GM12878 (cell line): ENCODE measurements around the gene ADD2. TPM values are rescaled to one million over a fixed set of nuclear protein-coding genes. Genes with fewer than 3 reads are reported as not detected.

Experiments used
- ATAC-seq: fragments of 200-7000 bp; cut with Tn5 transposase; 3 replicates; pipeline ENCODE4 v1.9.1; 2020; ENCODE audit warnings: mild to moderate bottlenecking, moderate library complexity
- BruUV-seq: library from RNA; stranded (reverse); fragments of 400-500 nt; replicated peaks from 2 replicates; lab custom pipeline; 2021; lab: Mats Ljungman, UMichigan
- CTCF ChIA-PET: fragments of 300-600 bp; sonication (Branson Sonifier 250); formaldehyde crosslinking; extraction: SDS; loops from one replicate; lab custom pipeline; 2021; ENCODE audit warnings: inconsistent platforms; lab: Yijun Ruan, JAX
- POLR2A ChIA-PET: fragments of 350-600 bp; formaldehyde crosslinking; extraction: SDS; loops from one replicate; lab custom pipeline; 2021; ENCODE audit warnings: inconsistent platforms; lab: Charles Lee
- RAD21 ChIA-PET: fragments of 300-600 bp; sonication (Branson Sonifier 250); formaldehyde crosslinking; loops from one replicate; lab custom pipeline; 2023; ENCODE audit warnings: antibody characterized with exemption; ENCODE audit not compliant: unreplicated experiment; lab: Charles Lee
- SMC1A ChIA-PET: fragments of 300-600 bp; sonication (Branson Sonifier 250); formaldehyde crosslinking; loops from one replicate; lab custom pipeline; 2023; ENCODE audit not compliant: unreplicated experiment, uncharacterized antibody; lab: Charles Lee
- DNase-seq: peaks from one replicate; pipeline ENCODE4 v3.0.0-alpha.2; 2011; ENCODE audit warnings: low read depth, low spot score
- FAIRE-seq: peaks from 3 replicates; lab custom pipeline; 2011; peaks lifted over from hg19 to GRCh38; lab: Jason Lieb, UNC
- H2AFZ ChIP-seq: 2 replicates; pipeline ENCODE4 v1.6.0; 2011; ENCODE audit warnings: low read depth, low read length, control low read depth; ENCODE audit not compliant: control insufficient read depth
- H3K27ac ChIP-seq: 2 replicates; pipeline ENCODE4 v1.5.1; 2011; ENCODE audit warnings: control low read depth; ENCODE audit not compliant: control insufficient read depth, insufficient read depth
- H3K27me3 ChIP-seq, 2 experiments: replicated peaks in 1 of 2; 2 replicates each; pipeline versions ENCODE4 v1.6.0 to v1.6.1; 2011; ENCODE audit warnings: low read length in 1 of 2; ENCODE audit not compliant: control insufficient read depth in 2 of 2, insufficient read depth in 2 of 2
- H3K36me3 ChIP-seq, 2 experiments: 2 replicates each; pipeline ENCODE4 v1.5.1; 2011; ENCODE audit warnings: low read length in 1 of 2; ENCODE audit not compliant: control insufficient read depth in 2 of 2, insufficient read depth in 2 of 2
- H3K4me1 ChIP-seq: 2 replicates; pipeline ENCODE4 v1.6.1; 2011; ENCODE audit warnings: mild to moderate bottlenecking, low read length, moderate library complexity, mixed read lengths; ENCODE audit not compliant: control insufficient read depth, insufficient read depth
- H3K4me2 ChIP-seq: 2 replicates; pipeline ENCODE4 v1.6.0; 2011; ENCODE audit warnings: control low read depth; ENCODE audit not compliant: control insufficient read depth, insufficient read depth
- H3K4me3 ChIP-seq: fragments of 200-600 bp; sonication (generic); 2 replicates; pipeline ENCODE4 v1.5.1; 2016
- H3K79me2 ChIP-seq: 2 replicates; pipeline ENCODE4 v1.6.0; 2011; ENCODE audit warnings: low read length; ENCODE audit not compliant: control insufficient read depth, insufficient read depth
- H3K9ac ChIP-seq: 2 replicates; pipeline ENCODE4 v1.8.0; 2011; ENCODE audit warnings: low read length, control low read depth, mixed read lengths; ENCODE audit not compliant: control insufficient read depth, insufficient read depth
- H3K9me3 ChIP-seq: replicated peaks from 3 replicates; pipeline ENCODE4 v1.5.1; 2011; ENCODE audit warnings: mild to moderate bottlenecking, low read length; ENCODE audit not compliant: control insufficient read depth, insufficient read depth
- H4K20me1 ChIP-seq: 2 replicates; pipeline ENCODE4 v1.6.0; 2011; ENCODE audit not compliant: control insufficient read depth, insufficient read depth
- CREB1 ChIP-seq: IDR thresholded peaks from 2 replicates; pipeline ENCODE4 v1.6.1; 2012; ENCODE audit warnings: low read depth, mild to moderate bottlenecking, inconsistent platforms
- FOS ChIP-seq: IDR thresholded peaks from 3 replicates; pipeline ENCODE4 v1.6.1; 2011; ENCODE audit warnings: borderline replicate concordance; ENCODE audit not compliant: insufficient read length; ENCODE audit errors: extremely low read depth
- MTA2 ChIP-seq: fragments of 450-650 bp; IDR thresholded peaks from 2 replicates; pipeline ENCODE4 v1.6.1; 2016; ENCODE audit warnings: low read depth, mild to moderate bottlenecking, moderate library complexity
- MYC ChIP-seq: IDR thresholded peaks from 2 replicates; pipeline ENCODE4 v1.6.1; 2011; ENCODE audit warnings: mild to moderate bottlenecking, low read length, moderate library complexity, inconsistent platforms; ENCODE audit not compliant: insufficient read depth, insufficient replicate concordance, insufficient read length, severe bottlenecking
- NR2C2 ChIP-seq: IDR thresholded peaks from 2 replicates; pipeline ENCODE4 v1.6.1; 2011; ENCODE audit warnings: borderline replicate concordance, low read depth; ENCODE audit not compliant: control insufficient read depth, insufficient read length
- REST ChIP-seq: IDR thresholded peaks from 2 replicates; pipeline ENCODE4 v1.6.1; 2012; ENCODE audit warnings: mild to moderate bottlenecking, low read depth, low read length
- RUNX3 ChIP-seq: IDR thresholded peaks from 2 replicates; pipeline ENCODE4 v1.6.1; 2012; ENCODE audit warnings: low read length, inconsistent platforms
- SKIL ChIP-seq: fragments of 450-650 bp; IDR thresholded peaks from 2 replicates; pipeline ENCODE4 v1.6.1; 2017; ENCODE audit warnings: mild to moderate bottlenecking, low read depth, inconsistent platforms; ENCODE audit not compliant: poor library complexity, severe bottlenecking
- SMC3 ChIP-seq: IDR thresholded peaks from 2 replicates; pipeline ENCODE4 v1.6.1; 2011; ENCODE audit warnings: low read length, improper control_type of control experiment, borderline replicate concordance
- ZBTB11 ChIP-seq: fragments of 450-650 bp; formaldehyde crosslinking; IDR thresholded peaks from 2 replicates; pipeline ENCODE4 v1.5.0; 2022; ENCODE audit warnings: mild to moderate bottlenecking, missing genetic modification characterization
- ZNF24 ChIP-seq: fragments of 450-650 bp; IDR thresholded peaks from 2 replicates; pipeline ENCODE4 v1.6.1; 2017; ENCODE audit warnings: antibody characterized with exemption, mild to moderate bottlenecking
- ZNF384 ChIP-seq: IDR thresholded peaks from 2 replicates; pipeline ENCODE4 v1.6.1; 2012; ENCODE audit warnings: low read depth, mild to moderate bottlenecking, low read length, improper control_type of control experiment, borderline replicate concordance
- WGBS: methylation state at CpG from one replicate; pipeline ENCODE4 v1.1.6; 2016; ENCODE audit warnings: low lambda C conversion rate; ENCODE audit not compliant: insufficient replicate concordance, insufficient coverage; ENCODE audit errors: missing lambda C conversion rate; 5-methylcytosine and 5-hydroxymethylcytosine counted together
- in situ Hi-C: fragments of 300-500 bp; cut with MboI; formaldehyde crosslinking; loops from 9 replicates; pipeline ENCODE4 v1.14.3; 2018; ENCODE audit warnings: mixed read lengths
- intact Hi-C: fragments of 100-400 bp; cut with micrococcal nuclease; formaldehyde crosslinking; loops from one replicate; pipeline ENCODE4 v1.14.2; 2022; ENCODE audit not compliant: unreplicated experiment
- polyA plus RNA-seq, 11 experiments: library from polyadenylated mRNA; depleted of rRNA in 4 of 11; unstranded in 6 of 11; stranded (reverse) in 5 of 11; fragments of >200 nt; fragmentation: Nextera tagmentation in 4 of 11; fragmentation: Illumina TruSeq in 1 of 11; extraction: Ambion mirVana in 4 of 11; extraction: Trizol in 1 of 11; gene quantifications; 1 replicate in 1 of 11; 2 replicates in 10 of 11; pipeline versions ENCODE4 v1.2.1 to v1.2.3, GENCODE V29; 2011 to 2016; ENCODE audit warnings: inconsistent platforms in 2 of 11, missing spikeins in 2 of 11, low read depth in 1 of 11
- total RNA-seq, 4 experiments: library from RNA; depleted of rRNA in 3 of 4; stranded (reverse); fragments of >200 nt in 3 of 4; fragmentation: Illumina TruSeq in 1 of 4; extraction: Trizol in 1 of 4; gene quantifications; 2 replicates each; pipeline versions ENCODE4 v1.2.1 to v1.2.3, GENCODE V29; 2013 to 2021

Gene ADD2
- total and polyA plus RNA-seq, 10 of the 15 experiments (the other 5 are each of a cell fraction or from before 2014, with no cell fraction given) = 0.05 to 0.13 (median 0.08) TPM; not detected in 7

GRCh38 chr2:70768590-70769085, 638 bp upstream of the ADD2 start:
- POLR2A ChIA-PET = no interaction called here
- FAIRE-seq (no peak), ATAC-seq (no peak), DNase-seq (no peak)
- intact Hi-C loops = no loop called here
- Histone ChIP-seq H3K4me2 (no peak overlapping the region), H3K27me3 (peaks cover 6 to 8% of the 10 kb centered on the region in 2 experiments; a peak in 2 of 4 replicates), H4K20me1 (0 out of 2 replicates have a peak, but pooled peaks cover 3% of the 10 kb centered on the region), H3K4me1 (peaks cover 5% of the 10 kb centered on the region), H3K79me2 (no peaks in the 10 kb centered on the region), H3K9me3 (peaks cover under 1% of the 10 kb centered on the region; the same call in 2 of the 3 replicates), H3K9ac (no peak overlapping the region), H3K4me3 (no peak overlapping the region), H3K27ac (no peak overlapping the region), H3K36me3 (no peaks in the 10 kb centered on the region), H2AFZ (no peak overlapping the region)
- CTCF ChIA-PET = interaction anchor here (1.0 kb wide), 1 partner anchor 8 kb away, joined by 3 read pairs; no protein-coding TSS in a partner anchor
- RAD21 ChIA-PET = interaction anchor here (1.1 kb wide), 1 partner anchor 23 kb away, joined by 3 read pairs; no protein-coding TSS in a partner anchor
- 81% methylated on average over 7 of the region's 7 CpGs for WGBS
- in situ Hi-C loops = no loop called here
- BruUV-seq = no TSS peak
- SMC1A ChIA-PET = interaction anchor here (0.6 to 1.5 kb wide), 2 partner anchors 101 to 268 kb away, joined by 3 to 4 read pairs; no protein-coding TSS in a partner anchor
- TF ChIP-seq CREB1 (no peak), REST (no peak), MYC (no peak), ZBTB11 (CRISPR knock-in tag) (no peak), SMC3 (no peak), ZNF24 (no peak), SKIL (no peak), ZNF384 (no peak), MTA2 (no peak), RUNX3 (no peak), NR2C2 (no peak), FOS (no peak)
